Trophoblast cell (in vitro differentiated cells and primary cell): Measurements from ENCODE around the gene GAS2L1. TPM values are rescaled to one million over a fixed set of nuclear protein-coding genes. Genes with fewer than 3 reads are reported as not detected.

Experiments used
- DNase-seq, 2 donors: peaks; one replicate each; pipeline ENCODE4 v3.0.0-alpha.2; 2016
- H2AFZ ChIP-seq: 2 replicates; pipeline ENCODE4 v1.6.1; 2013; ENCODE audit warnings: low read length, moderate library complexity, mild to moderate bottlenecking; ENCODE audit not compliant: insufficient read depth, poor library complexity
- H2AK5ac ChIP-seq: 2 replicates; pipeline ENCODE4 v1.6.1; 2013; ENCODE audit warnings: mild to moderate bottlenecking, low read length
- H2BK120ac ChIP-seq: 2 replicates; pipeline ENCODE4 v1.6.1; 2013; ENCODE audit warnings: low read length, mild to moderate bottlenecking, moderate library complexity; ENCODE audit not compliant: insufficient read depth, poor library complexity
- H2BK12ac ChIP-seq: 2 replicates; pipeline ENCODE4 v1.6.1; 2013; ENCODE audit warnings: mild to moderate bottlenecking, low read length, moderate library complexity
- H2BK5ac ChIP-seq: 2 replicates; pipeline ENCODE4 v1.6.1; 2013; ENCODE audit warnings: low read length, low read depth, moderate library complexity, mild to moderate bottlenecking; ENCODE audit not compliant: poor library complexity
- H3K14ac ChIP-seq: 2 replicates; pipeline ENCODE4 v1.6.1; 2013; ENCODE audit warnings: mild to moderate bottlenecking, low read length
- H3K18ac ChIP-seq: 2 replicates; pipeline ENCODE4 v1.6.1; 2013; ENCODE audit warnings: mild to moderate bottlenecking, low read length
- H3K23ac ChIP-seq: 2 replicates; pipeline ENCODE4 v1.6.1; 2013; ENCODE audit warnings: low read length
- H3K27ac ChIP-seq: 2 replicates; pipeline ENCODE4 v1.5.1; 2013; ENCODE audit warnings: low read depth, mild to moderate bottlenecking, inconsistent platforms, low read length, moderate library complexity
- H3K27me3 ChIP-seq: 2 replicates; pipeline ENCODE4 v1.6.1; 2013; ENCODE audit warnings: inconsistent platforms, mild to moderate bottlenecking, low read length, moderate library complexity; ENCODE audit not compliant: insufficient read depth
- H3K36me3 ChIP-seq, 2 experiments: 1 replicate in 1 of 2; 2 replicates in 1 of 2; pipeline ENCODE4 v1.6.1; 2013; ENCODE audit warnings: low read length in 2 of 2, mild to moderate bottlenecking in 2 of 2, moderate library complexity in 1 of 2; ENCODE audit not compliant: insufficient read depth in 2 of 2, control insufficient read depth in 1 of 2
- H3K4ac ChIP-seq: 2 replicates; pipeline ENCODE4 v1.6.1; 2013; ENCODE audit warnings: low read depth, mild to moderate bottlenecking, low read length, moderate library complexity
- H3K4me1 ChIP-seq, 2 experiments: 1 replicate in 1 of 2; 2 replicates in 1 of 2; pipeline ENCODE4 v1.6.1; 2013; ENCODE audit warnings: low read length in 2 of 2, mild to moderate bottlenecking in 2 of 2, moderate library complexity in 1 of 2; ENCODE audit not compliant: insufficient read depth in 2 of 2, control insufficient read depth in 1 of 2
- H3K4me2 ChIP-seq: 2 replicates; pipeline ENCODE4 v1.6.1; 2013; ENCODE audit warnings: inconsistent platforms, mild to moderate bottlenecking, low read length, moderate library complexity
- H3K4me3 ChIP-seq: 2 replicates; pipeline ENCODE4 v1.5.1; 2013; ENCODE audit warnings: mild to moderate bottlenecking, low read depth, low read length, inconsistent platforms
- H3K79me1 ChIP-seq: one replicate; pipeline ENCODE4 v1.6.1; 2013; ENCODE audit warnings: low read length
- H3K79me2 ChIP-seq: 2 replicates; pipeline ENCODE4 v1.6.1; 2013; ENCODE audit warnings: low read length, mild to moderate bottlenecking; ENCODE audit not compliant: control insufficient read depth, insufficient read depth, poor library complexity
- H3K9ac ChIP-seq: 2 replicates; pipeline ENCODE4 v1.6.1; 2013; ENCODE audit warnings: mild to moderate bottlenecking, low read length
- H3K9me3 ChIP-seq: 2 replicates; pipeline ENCODE4 v1.6.1; 2013; ENCODE audit warnings: low read depth, mild to moderate bottlenecking, control low read depth, inconsistent platforms, low read length; ENCODE audit not compliant: insufficient read depth
- H4K12ac ChIP-seq: 2 replicates; pipeline ENCODE4 v1.6.1; 2013; ENCODE audit warnings: low read depth, mild to moderate bottlenecking, low read length, moderate library complexity
- H4K8ac ChIP-seq: 2 replicates; pipeline ENCODE4 v1.6.1; 2013; ENCODE audit warnings: low read depth, mild to moderate bottlenecking, low read length, moderate library complexity
- H4K91ac ChIP-seq: one replicate; pipeline ENCODE4 v1.6.1; 2013; ENCODE audit warnings: low read depth, mild to moderate bottlenecking, low read length, moderate library complexity
- WGBS: extraction: QIAGEN DNeasy Blood & Tissue Kit; methylation state at CpG from one replicate; pipeline ENCODE4 v1.1.7; 2013; ENCODE audit warnings: missing lambda C conversion rate; ENCODE audit not compliant: insufficient read length, insufficient coverage; ENCODE audit errors: extremely low coverage; 5-methylcytosine and 5-hydroxymethylcytosine counted together
- polyA plus RNA-seq: library from polyadenylated mRNA; stranded (reverse); fragments of 200-250 nt; gene quantifications from 2 replicates; pipeline ENCODE4 v1.2.3, GENCODE V29; 2013

Gene GAS2L1
- 14.6 and 14.7 TPM in 2 replicates for polyA plus RNA-seq

DNA sequence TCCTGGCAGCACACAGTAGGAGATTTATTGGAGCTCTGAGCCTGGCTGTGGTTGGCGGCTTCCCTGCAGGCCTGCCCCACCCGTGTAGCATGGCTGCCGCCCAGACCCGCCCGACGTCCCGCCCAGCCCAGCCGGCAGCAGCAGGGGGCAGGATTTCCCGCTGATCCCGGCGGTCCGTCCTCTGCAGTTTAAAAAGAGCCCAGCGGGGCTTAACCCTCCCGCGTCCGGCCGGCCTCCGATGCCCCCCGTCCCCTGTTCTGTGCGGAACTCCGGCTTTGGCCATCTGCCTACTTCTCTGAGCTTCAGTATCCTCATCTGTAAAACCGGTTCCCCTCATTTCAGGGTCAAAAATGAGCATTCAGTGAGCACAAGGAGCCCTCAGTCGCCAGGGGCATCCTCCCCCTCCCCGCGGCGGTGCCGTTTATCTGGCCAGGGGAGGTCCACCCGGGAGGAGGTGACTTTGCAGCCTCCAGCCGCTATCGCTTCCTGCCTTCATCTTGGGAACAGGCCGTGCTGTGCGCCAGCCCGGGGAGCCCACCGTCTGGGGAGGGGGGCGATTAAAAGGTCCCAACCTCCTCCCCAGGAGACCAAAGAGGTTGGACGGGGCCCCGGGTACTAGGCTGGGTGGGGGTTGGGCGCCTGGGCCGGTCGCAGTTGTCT lies at the start of gene GAS2L1:
Gene GAS2L1, plus strand, starts transcription at position 476 of the 660 bp plus-strand sequence. CDS start 1,456 bp downstream, outside the sequence.
- DNase-seq: peak; percentile 69 to 77
- peak within 1 kb of the TSS; percentile 70 for H4K12ac ChIP-seq
- no peaks in the 10 kb centered on the region for H3K9me3 ChIP-seq
- peak within 1 kb of the TSS; percentile 59 for H3K9ac ChIP-seq
- peak within 1 kb of the TSS; percentile 86 for H3K4me2 ChIP-seq
- peak within 1 kb of the TSS; percentile 90 for H3K14ac ChIP-seq
- WGBS: no CpG with 5 or more reads among the region's 40 CpGs
- H2BK120ac ChIP-seq: peak within 1 kb of the TSS; percentile 91
- H3K79me2 ChIP-seq: peaks cover 5% of the 10 kb centered on the region
- peak within 1 kb of the TSS; percentile 82 for H3K18ac ChIP-seq
- H2AFZ ChIP-seq: peak within 1 kb of the TSS; percentile 46
- peaks cover 25 to 33% of the 10 kb centered on the region in 2 experiments for H3K4me1 ChIP-seq
- peak within 1 kb of the TSS; percentile 61 for H3K4ac ChIP-seq
- no peaks in the 10 kb centered on the region for H3K27me3 ChIP-seq
- peak within 1 kb of the TSS; percentile 78 for H3K27ac ChIP-seq
- H3K4me3 ChIP-seq: peak within 1 kb of the TSS; percentile 74
- peak within 1 kb of the TSS; percentile 85 for H2BK5ac ChIP-seq
- H3K23ac ChIP-seq: no peak within 1 kb of the TSS
- peaks cover 2% of the 10 kb centered on the region in 2 experiments for H3K36me3 ChIP-seq
- peak within 1 kb of the TSS; percentile 83 for H2BK12ac ChIP-seq
- peaks cover 14% of the 10 kb centered on the region for H3K79me1 ChIP-seq
- peak within 1 kb of the TSS; percentile 96 for H2AK5ac ChIP-seq
- peak within 1 kb of the TSS; percentile 95 for H4K91ac ChIP-seq
- peak within 1 kb of the TSS; percentile 81 for H4K8ac ChIP-seq

DNA sequence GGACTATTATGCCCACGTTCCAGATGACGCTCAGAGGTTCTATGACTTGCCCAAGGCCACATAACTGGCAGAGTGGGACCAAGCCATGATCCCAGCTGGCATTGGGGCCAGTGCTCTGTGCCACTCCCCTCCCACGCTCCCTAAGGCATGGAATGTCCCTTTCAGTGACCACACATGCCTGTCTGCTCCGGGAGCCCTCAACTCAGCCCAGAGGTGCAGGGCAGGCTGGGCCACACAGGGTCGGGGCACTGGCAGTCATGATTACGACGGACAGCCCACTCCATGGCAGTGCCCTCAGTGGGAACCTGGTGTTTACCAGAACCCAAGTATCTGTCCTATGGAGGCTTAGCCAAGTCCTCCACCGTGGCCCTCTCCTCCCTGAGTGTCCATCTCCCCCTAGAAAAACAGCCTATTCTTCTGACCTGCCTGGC lies 48.7 kb upstream of the GAS2L1 start:
- Histone ChIP-seq H3K14ac (no peak overlapping the region), H3K4me3 (no peak overlapping the region), H3K79me1 (no peaks in the 10 kb centered on the region), H4K8ac (no peak overlapping the region), H3K9me3 (no peaks in the 10 kb centered on the region), H3K27ac (no peak overlapping the region), H3K18ac (no peak overlapping the region), H3K9ac (no peak overlapping the region), H2BK12ac (no peak overlapping the region), H3K4ac (no peak overlapping the region), H2BK120ac (no peak overlapping the region), H3K23ac (no peak overlapping the region), H3K79me2 (no peaks in the 10 kb centered on the region), H3K36me3 (peaks cover 10 to 18% of the 10 kb centered on the region in 2 experiments), H4K91ac (no peak overlapping the region), H3K4me1 (no peaks in the 10 kb centered on the region), H2AK5ac (no peak overlapping the region), H3K27me3 (no peaks in the 10 kb centered on the region), H3K4me2 (no peak overlapping the region), H2AFZ (no peak overlapping the region), H2BK5ac (no peak overlapping the region), H4K12ac (no peak overlapping the region)
- no CpG with 5 or more reads among the region's 8 CpGs for WGBS
- DNase-seq: no peak

DNA sequence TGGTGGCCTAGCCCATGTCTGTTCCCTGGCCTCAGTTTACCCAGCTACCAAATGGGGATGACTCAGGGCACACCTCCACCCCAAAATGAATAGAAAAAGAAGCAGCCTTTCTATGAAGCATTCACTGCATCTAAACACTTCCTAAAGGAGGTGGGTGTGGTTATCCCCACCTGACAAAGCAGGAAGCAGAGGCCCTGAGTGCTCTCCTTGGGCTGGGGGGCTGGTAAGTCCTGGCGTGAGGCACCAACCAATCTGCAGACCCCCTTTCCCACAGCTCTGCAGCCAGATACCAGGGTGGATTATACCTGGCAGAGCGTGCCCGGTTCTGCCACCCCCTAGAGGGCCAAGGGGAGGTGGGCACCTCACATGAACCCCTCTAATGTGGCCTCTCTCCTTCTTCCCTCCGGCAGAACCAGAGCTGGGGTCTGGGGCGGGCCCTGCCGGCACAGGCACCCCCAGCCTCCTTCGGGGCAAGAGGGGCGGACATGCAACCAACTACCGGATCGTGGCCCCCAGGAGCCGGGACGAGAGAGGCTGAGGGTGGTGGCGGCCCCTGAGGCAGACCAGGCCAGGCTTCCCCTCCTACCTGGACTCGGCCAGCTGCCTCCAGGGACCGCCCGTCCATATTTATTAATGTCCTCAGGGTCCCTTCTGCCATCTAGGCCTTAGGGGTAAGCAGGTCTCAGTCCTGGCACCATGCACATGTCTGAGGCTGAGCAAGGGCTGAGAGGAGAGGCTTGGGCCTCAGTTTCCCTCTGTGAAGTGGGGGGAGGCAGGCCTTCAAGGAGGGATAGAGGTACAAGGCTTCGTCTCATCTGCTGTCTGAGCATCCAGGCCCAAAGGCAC lies 47.8 kb upstream of the GAS2L1 start:
- Histone ChIP-seq H3K9ac (no peak overlapping the region), H4K8ac (no peak overlapping the region), H3K27me3 (no peaks in the 10 kb centered on the region), H3K4me2 (no peak overlapping the region), H2BK5ac (no peak overlapping the region), H3K79me2 (no peaks in the 10 kb centered on the region), H2AFZ (no peak overlapping the region), H2BK12ac (no peak overlapping the region), H4K91ac (no peak overlapping the region), H3K14ac (no peak overlapping the region), H3K18ac (no peak overlapping the region), H3K36me3 (peaks cover 13 to 20% of the 10 kb centered on the region in 2 experiments), H3K23ac (no peak overlapping the region), H2AK5ac (no peak overlapping the region), H3K4me3 (no peak overlapping the region), H3K4me1 (no peaks in the 10 kb centered on the region), H3K4ac (no peak overlapping the region), H3K79me1 (no peaks in the 10 kb centered on the region), H3K27ac (no peak overlapping the region), H4K12ac (no peak overlapping the region), H3K9me3 (no peaks in the 10 kb centered on the region), H2BK120ac (no peak overlapping the region)
- no CpG with 5 or more reads among the region's 17 CpGs for WGBS
- DNase-seq: no peak

DNA sequence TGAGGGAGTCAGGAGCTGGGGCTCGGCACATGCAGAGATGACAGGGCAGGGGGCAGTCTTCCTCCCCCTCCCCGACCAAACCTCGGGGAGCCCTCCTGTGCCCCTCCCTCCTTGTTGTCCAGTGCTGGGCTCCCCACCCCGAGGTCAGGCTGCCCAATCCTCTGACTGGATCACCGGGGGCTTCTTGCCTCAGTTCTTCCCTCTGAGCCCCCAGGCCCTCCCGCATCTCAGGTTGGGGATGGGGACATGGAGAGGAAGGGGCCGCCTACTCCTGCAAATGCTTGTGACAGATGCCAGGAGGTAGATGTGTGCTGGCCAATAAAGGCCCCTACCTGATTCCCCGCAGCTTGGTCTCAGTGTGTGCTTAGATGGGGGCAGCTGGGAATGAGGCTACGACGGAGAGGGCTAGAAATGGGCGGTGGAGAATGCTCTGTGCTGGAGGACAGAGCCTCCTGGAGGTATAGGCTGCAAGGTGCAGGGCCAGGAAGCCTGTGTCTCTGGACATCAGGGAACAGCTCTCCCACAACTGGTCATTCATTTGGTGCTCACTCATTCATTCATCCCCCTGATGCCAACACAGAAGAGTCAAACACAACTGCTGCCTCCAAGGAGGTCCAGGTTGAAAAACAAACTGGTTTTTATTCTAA lies 47.1 kb upstream of the GAS2L1 start:
- Histone ChIP-seq H2BK5ac (no peak overlapping the region), H3K27me3 (no peaks in the 10 kb centered on the region), H3K4ac (no peak overlapping the region), H3K79me2 (no peaks in the 10 kb centered on the region), H3K4me3 (no peak overlapping the region), H4K91ac (no peak overlapping the region), H2AK5ac (no peak overlapping the region), H3K36me3 (peaks cover 19 to 28% of the 10 kb centered on the region in 2 experiments), H4K12ac (no peak overlapping the region), H3K9ac (no peak overlapping the region), H3K4me2 (no peak overlapping the region), H3K14ac (no peak overlapping the region), H3K27ac (no peak overlapping the region), H3K4me1 (no peaks in the 10 kb centered on the region), H3K23ac (no peak overlapping the region), H2BK12ac (no peak overlapping the region), H3K79me1 (no peaks in the 10 kb centered on the region), H2AFZ (no peak overlapping the region), H3K18ac (no peak overlapping the region), H3K9me3 (no peaks in the 10 kb centered on the region), H2BK120ac (no peak overlapping the region), H4K8ac (no peak overlapping the region)
- WGBS: no CpG with 5 or more reads among the region's 11 CpGs
- no peak for DNase-seq
